GM13976 (cell line): ENCODE results near the gene AP1M2.
A peak's percentile ranks its signal among the peaks of the same experiment; 100 is the strongest.

Experiments used
- DNase-seq: peaks from one replicate; pipeline ENCODE4 v3.0.0; 2012; ENCODE audit warnings: low spot score
- CTCF ChIP-seq: IDR thresholded peaks from 2 replicates; pipeline ENCODE4 v1.5.1; 2012; ENCODE audit warnings: borderline replicate concordance, mild to moderate bottlenecking; ENCODE audit not compliant: insufficient read depth; ENCODE audit errors: extremely low read depth, missing control alignments, control extremely low read depth
- in situ Hi-C: fragments of 300-500 bp; cut with MboI; formaldehyde crosslinking; loops from one replicate; pipeline ENCODE4 v1.12.0; 2022; ENCODE audit warnings: low sequenced_read_pairs, mixed read lengths, inconsistent platforms; ENCODE audit not compliant: unreplicated experiment

The AP1M2 gene

GRCh38 chr19:10625003-10625761 lies 38.1 kb upstream of the AP1M2 start, which contains the start of gene SLC44A2:
SLC44A2 (plus strand) TSS chr19:10625553; CDS start chr19:10625634, 81 bp downstream.
- peak; percentile 29 for DNase-seq
- TF ChIP-seq CTCF, result no peak
- in situ Hi-C loops, result no loop called here

- in situ Hi-C loops, result no loop called here
- no peak for TF ChIP-seq CTCF
- DNase-seq, result no peak
These were observed 37.5 kb upstream of the AP1M2 start for GRCh38 chr19:10624585-10624984.

- in situ Hi-C loops, result no loop called here
- TF ChIP-seq CTCF, result no peak
- no peak for DNase-seq
These were observed 34.9 kb upstream of the AP1M2 start for GRCh38 chr19:10621966-10622365.

GRCh38 chr19:10620786-10621185 lies 33.7 kb upstream of the AP1M2 start:
- DNase-seq, result no peak
- TF ChIP-seq CTCF, result no peak
- in situ Hi-C loops, result no loop called here

- no peak for DNase-seq
- in situ Hi-C loops, result no loop called here
- no peak for TF ChIP-seq CTCF
These were observed 31.7 kb upstream of the AP1M2 start for GRCh38 chr19:10618846-10619245.

- DNase-seq, result no peak
- in situ Hi-C loops, result no loop called here
- no peak for TF ChIP-seq CTCF
These were observed 30.5 kb upstream of the AP1M2 start for GRCh38 chr19:10617409-10618121.
